GM10847 (cell line): ENCODE measurements around the gene TMEM212.

Source experiments
- POLR2A ChIP-seq: IDR thresholded peaks from 2 replicates; pipeline ENCODE4 v1.6.1; 2011; ENCODE audit not compliant: insufficient read length; ENCODE audit errors: extremely low read depth

The TMEM212 gene

DNA sequence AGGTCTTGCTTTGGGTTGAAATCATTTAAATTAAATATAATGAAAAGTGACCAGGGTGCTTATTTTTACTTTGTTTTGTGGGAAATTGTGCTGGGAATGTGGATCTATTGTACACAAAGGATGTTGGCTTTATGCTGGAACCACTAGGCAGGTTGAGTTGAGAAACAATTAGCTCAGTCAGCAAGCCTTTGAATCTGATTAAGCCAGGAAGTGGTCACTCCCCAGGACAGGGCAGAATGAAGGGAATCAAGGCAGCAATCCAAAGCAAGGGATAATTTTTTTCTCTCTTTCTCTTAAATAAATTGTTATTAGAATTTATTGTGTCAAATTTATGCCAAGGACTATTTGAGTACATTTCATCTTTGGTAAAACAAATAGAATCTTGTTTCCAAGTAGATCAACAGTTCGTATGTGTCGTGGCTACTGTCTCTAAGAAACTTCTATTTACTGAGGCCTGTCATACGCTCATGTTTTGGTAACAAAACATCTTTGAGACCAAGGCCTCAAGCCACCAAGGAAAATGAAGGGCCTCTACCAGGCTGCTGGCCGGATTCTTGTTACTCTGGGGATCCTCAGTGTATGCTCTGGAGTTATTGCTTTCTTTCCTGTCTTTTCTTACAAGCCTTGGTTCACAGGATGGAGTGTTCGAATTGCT is at the start of gene TMEM212:
Gene TMEM212, plus strand, starts transcription at position 486 of the 655 bp plus-strand sequence. Its CDS starts 35 bp downstream, at position 521.
- no peak for TF ChIP-seq POLR2A

DNA sequence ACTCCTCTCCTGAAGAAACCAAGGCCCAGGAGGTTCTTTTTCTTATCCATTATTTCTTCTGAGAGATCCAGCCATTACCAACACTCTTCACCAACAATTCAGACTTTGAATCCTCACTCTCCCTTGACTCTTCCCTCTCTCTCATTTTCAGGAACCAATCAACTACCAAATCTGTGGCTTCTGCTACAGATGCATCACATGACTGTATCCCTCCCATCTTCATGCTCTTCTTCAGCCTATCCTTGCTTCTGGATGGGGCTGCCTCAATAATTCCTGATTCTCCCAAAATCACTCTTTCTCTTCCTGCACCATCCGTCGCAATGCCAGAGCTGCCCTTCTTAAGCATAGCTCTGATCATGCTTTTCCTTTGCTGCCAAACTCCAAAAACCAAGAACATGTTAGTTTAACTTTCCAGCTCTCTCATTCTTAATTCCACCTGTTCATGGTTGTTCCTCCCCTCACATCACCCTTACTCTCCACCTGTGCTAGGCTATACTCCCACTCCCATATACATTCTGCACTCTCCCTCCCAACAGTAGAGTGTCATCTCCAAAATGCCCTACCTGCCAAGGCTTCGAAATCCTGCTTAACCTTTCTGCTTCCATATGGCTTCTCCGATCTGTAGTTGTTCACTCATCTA is 46.4 kb upstream of the TMEM212 start:
- TF ChIP-seq POLR2A, result no peak

DNA sequence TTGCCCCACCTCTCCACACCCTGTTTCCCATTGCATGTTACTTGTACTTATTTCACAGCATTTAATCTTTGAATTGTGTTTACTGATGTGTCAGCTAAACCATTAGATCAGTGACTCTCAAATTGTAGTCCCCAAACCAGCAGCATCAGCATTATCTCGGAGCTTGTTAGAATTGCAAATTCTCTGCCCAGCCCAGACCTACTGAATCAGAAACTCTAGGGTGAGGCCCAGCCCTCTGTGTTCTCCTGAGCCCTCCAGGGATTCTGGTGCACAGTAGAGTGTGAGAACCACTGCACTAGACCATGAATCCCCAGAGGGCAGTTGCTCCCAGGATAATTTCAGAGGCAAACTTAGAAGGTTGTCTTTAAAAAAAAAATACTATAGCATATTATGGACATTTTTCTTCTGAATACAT is 45.9 kb upstream of the TMEM212 start:
- no peak for TF ChIP-seq POLR2A

DNA sequence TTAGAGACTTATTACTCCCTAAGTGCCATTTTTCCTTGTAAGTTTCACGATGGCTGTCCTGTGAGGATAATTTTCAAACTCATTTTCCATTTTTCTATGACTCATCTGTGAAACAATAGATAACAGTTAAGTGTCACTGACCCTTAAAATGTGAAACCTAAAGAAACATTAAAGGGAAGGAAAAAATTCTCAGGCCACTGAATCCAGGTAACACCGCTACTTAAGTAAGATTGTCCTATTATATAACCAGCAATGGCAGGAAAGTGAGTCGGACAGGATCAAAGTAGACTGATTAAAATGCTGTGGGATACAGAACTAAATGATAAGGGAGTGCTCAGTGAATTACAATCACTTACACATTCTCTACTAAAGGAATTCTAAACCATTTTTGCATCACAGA is 45.3 kb upstream of the TMEM212 start:
- no peak for TF ChIP-seq POLR2A

DNA sequence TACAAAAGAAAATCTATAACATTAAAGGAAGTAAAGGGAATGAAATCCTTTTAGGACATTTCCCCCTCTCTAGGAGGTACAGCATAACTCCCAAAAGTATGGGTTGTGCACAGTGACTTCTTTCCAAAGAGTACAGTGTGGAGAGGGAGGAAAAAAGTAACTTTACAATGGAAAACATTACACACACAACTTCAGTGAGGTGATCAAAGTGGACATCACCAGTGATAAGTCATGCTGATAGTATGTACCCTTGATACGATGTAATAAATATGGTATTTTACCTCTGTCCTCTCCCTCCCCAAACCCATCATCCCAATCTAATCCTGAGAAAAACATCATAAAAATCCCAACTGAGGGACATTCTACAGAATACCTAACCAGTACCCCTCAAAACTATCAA is 43.6 kb upstream of the TMEM212 start:
- no peak for TF ChIP-seq POLR2A

DNA sequence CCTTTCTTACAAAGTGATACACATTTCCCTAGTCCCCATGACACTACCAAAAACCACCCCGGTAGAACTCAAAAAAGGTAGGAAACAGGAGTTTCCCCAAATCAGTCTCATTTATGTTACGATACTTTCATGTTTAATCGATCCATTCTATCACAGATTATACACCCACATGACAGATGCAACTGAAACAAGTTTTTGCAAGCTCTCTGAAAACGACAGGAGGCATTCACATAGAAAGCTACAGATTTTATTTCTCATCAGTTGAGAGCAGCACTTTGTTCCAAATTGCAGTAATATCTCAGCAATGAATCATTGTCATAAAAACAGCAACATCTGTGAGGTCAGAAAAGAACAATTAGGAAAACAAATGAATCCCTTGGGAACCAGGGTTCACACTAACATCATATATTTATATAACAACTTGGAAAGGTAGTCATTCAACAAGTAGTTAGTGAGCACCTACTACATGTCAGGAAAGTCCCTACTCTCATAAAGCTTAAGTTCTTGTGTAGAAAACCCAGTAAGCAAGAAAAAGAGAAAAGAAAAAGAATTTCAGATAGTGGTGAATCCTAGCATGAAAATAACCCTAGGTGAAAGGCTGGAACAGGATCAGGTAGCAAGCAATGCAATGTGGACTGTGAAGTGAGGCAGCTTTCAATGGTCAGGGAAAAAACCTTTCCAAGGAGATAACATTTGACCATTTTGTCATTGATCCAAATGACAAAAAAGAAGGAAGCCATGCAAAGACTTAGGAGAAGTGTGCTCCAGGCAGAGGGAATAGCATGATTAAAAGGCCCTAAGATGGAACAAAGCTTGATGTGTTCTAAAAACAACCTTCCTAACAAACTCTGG is 41.2 kb upstream of the TMEM212 start:
- TF ChIP-seq POLR2A, result no peak

DNA sequence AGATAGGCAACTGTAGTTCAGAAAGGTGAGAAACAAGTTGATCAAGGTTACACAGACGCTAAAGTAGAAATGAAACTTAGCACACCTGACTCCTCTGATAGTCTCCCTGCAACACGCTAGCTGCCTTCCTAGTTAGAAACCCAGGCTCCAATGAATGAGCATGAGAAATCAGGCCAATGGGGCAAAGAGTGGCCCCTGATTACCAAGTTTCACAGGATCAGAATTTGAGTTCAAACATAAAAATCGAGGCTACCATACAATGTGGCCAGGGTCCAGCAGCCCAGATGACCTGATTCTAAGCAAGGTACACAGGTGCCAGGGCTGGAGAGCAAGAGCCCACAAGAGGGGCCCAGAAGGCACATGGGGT is 40.6 kb upstream of the TMEM212 start:
- no peak for TF ChIP-seq POLR2A

DNA sequence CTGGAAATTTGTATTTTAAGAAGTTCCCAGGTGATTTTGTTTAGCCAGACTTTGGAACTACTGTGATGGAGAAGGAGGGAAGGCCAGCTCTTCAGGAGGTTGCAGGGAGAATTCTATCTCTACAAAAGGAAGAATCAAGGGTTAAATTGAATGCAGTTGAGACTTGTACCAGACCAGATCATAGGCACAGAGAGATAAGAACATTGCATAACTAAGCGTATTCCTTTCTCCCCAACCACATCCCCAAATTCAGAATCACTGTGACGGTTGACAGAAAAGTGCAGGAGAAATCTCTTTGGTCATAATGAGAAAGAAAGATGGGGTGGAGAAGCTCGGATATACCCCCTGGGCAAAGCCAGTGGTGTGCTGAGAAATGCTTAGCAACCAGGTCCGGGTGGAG is 40.1 kb upstream of the TMEM212 start:
- TF ChIP-seq POLR2A, result no peak

DNA sequence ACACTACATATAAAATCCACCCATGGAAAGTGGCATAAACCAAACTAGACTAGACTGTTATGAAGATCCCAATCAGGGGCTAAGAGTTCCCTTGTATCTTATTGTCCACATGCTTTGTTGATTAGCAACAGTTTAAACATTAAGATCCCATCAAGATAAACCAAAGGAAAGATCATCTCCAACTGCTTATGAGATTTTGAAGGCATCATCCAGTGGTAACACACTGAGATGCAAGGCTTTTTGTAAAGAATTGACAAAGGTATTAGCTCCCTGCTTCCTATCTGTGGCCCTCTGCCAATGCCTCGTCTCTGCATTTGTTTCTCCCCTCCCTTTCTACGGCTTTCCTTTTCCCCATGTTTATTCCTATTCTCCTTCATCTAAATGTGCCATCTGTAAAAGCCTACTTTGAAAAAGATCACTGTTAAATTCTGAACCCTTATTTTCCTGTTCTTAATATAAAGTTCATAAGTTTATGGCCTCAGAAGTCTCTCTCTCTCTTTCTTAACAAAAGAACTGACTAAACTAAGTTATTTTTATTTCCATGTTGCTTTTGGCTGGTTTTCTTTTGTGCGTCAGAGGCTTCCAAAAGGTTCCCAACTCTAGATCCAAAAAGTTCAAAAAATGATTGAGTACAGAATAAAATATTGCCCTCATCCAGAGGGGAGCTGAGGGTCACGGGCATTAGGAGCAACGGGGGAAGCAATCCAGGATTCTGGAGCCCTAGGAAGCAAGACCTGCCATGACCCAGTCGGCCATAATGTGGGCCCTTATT is 38.3 kb upstream of the TMEM212 start:
- no peak for TF ChIP-seq POLR2A

DNA sequence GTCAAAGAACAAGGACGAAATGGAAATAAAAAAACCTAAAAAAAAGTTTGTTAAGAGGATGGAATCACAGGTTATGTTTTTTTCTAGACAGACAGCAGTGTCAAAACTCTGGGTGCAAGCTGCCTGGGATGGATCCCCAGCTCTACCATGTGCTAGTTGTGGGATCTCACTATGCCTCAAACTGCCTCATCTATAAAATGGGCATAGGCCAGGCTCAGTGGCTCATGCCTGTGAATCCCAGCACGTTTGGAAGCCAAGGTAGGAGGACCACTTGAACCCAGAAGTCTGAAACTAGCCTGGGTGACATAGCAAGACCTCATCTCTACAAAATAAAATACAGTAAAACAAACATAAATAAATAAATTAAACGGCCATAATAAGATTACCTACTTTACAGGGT is 37.5 kb upstream of the TMEM212 start:
- TF ChIP-seq POLR2A, result no peak

DNA sequence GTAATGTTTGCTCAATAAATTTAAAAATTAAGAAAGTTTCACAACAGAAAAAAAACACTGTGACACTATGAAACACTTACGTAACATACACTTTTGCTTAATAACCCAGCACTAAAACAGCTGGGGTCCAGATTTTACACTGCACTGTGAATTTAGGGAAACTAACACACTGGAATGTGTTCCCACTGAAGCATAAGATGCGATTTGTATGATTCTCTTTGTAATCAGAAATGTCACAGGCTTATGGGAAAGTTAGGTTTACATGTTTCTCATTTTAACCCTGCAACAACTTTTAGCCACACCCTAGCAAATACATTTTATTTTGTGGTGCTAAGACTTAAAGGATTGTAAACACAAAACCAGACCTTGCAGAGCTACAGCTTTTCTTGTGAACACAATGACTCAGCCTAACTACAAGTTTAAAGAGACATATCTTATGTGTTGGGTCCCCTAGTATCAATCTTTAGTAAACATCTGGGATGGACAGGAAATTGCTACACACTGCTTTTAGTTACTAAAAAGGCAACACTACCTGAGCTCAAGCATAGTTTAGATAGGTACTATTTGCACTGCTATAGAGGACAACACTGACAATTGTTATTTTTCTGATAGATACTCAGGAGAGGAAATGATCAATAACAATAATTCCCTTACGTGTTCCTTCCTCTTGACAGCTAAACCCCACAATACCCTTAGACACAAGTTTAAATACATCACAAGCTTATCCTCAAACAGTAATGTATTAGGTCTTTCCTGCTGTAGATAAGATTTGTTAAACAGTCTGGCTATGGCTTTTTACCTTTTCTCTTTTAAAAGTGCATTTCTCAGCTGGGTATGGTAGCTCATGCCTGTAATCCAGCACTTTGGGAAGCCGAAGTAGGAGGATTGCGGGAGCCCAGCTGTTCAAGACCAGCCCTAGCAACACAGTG is 36.7 kb upstream of the TMEM212 start:
- no peak for TF ChIP-seq POLR2A

DNA sequence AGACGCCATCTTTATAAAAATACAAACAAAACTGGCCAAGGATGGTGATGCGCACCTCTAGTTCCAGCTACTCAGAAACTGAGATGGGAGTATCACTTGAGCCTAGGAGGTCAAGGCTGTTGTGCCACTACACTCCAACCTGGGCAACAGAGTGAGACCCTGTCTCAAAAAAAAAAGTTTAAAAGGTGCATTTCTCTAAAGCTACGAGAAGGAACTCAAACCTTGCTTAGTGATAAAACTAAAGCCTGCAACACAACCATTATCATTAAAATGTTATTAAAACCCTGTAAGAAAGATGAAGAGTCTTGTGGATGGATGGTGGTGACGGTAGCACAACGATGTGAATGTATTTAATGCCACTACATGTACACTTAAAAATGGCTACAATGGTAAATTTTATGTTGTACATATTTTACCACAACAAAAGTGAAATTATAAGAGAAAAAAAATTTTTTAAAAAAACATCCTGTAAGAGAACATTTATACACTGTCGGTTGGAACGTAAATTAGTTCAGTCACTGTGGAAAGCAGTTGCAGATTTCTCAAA is 35.9 kb upstream of the TMEM212 start:
- no peak for TF ChIP-seq POLR2A

DNA sequence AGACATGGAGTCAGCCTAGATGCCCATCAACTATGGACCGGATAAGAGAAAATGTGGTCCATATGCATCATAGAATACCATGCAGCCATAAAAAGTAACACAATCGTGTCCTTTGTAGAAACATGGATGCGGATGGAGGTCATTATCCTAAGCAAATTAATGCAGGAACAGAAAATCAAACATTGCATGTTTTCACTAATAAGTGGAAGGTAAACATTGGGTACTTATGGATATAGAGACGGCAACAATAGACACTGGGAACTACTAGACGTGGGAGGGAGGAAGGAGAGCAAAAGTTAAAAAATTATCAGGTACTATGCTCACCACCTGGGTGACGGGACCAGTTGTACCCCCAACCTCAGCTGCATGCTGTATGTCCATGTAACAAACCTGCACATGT is 35.3 kb upstream of the TMEM212 start:
- no peak for TF ChIP-seq POLR2A

DNA sequence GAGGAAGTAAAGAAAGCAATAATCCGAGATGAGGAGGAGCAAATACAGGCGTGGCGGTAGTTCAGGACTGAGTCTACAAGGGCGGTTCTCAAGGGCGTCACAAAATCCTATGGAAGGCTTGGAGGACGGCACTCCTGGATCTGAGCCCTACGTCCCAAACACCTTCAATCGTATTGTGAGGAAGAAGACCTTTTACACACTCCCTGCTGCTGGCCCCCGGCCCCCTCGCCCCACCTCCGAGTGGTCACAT is 33.6 kb upstream of the TMEM212 start:
- no peak for TF ChIP-seq POLR2A
